Natural killer cell (primary cell): ENCODE measurements around the gene NT5M. TPM values are rescaled to one million over a fixed set of nuclear protein-coding genes. Genes with fewer than 3 reads are reported as not detected.

Source experiments
- ATAC-seq, 3 donors: fragments of 150-1000 bp in 2 of 3; fragments of 200-7000 bp in 1 of 3; cut with Tn5 transposase; 1 replicate in 1 of 3; 2 replicates in 2 of 3; pipeline ENCODE4 v1.10.0; 2021; ENCODE audit warnings: mild to moderate bottlenecking in 2 of 3, moderate library complexity in 2 of 3
- DNase-seq, 2 donors: peaks; one replicate each; pipeline versions ENCODE4 v3.0.0 to v3.0.0-alpha.2; 2013 to 2021; ENCODE audit warnings: mixed read lengths in 1 of 2
- H3K27ac ChIP-seq: one replicate; pipeline ENCODE4 v1.5.1; 2013; ENCODE audit warnings: mild to moderate bottlenecking, low read length
- H3K27me3 ChIP-seq: one replicate; pipeline ENCODE4 v1.6.1; 2013; ENCODE audit warnings: low read length; ENCODE audit not compliant: control insufficient read depth, insufficient read depth
- H3K36me3 ChIP-seq: one replicate; pipeline ENCODE4 v1.6.1; 2013; ENCODE audit warnings: low read length; ENCODE audit not compliant: control insufficient read depth, insufficient read depth
- H3K4me1 ChIP-seq: one replicate; pipeline ENCODE4 v1.6.1; 2013; ENCODE audit warnings: low read length; ENCODE audit not compliant: control insufficient read depth, insufficient read depth
- H3K4me3 ChIP-seq: one replicate; pipeline ENCODE4 v1.5.1; 2013; ENCODE audit warnings: low read length
- H3K9me3 ChIP-seq: one replicate; pipeline ENCODE4 v1.6.1; 2013; ENCODE audit warnings: low read length; ENCODE audit not compliant: control insufficient read depth, insufficient read depth
- H3K27ac Mint-ChIP-seq, 2 donors: one replicate each; pipeline ENCODE4 v1.8.0; 2022; ENCODE audit warnings: mild to moderate bottlenecking in 2 of 2, mixed read lengths in 2 of 2, moderate library complexity in 1 of 2
- H3K27me3 Mint-ChIP-seq, 2 donors: one replicate each; pipeline ENCODE4 v1.8.0; 2022; ENCODE audit warnings: low read depth in 2 of 2, mixed read lengths in 2 of 2
- H3K36me3 Mint-ChIP-seq: one replicate; pipeline ENCODE4 v1.8.0; 2022; ENCODE audit warnings: mixed read lengths
- H3K4me1 Mint-ChIP-seq, 2 donors: one replicate each; pipeline ENCODE4 v1.8.0; 2022; ENCODE audit warnings: mixed read lengths in 2 of 2
- H3K4me3 Mint-ChIP-seq: one replicate; pipeline ENCODE4 v1.8.0; 2022; ENCODE audit warnings: mild to moderate bottlenecking, moderate library complexity, mixed read lengths
- H3K9me3 Mint-ChIP-seq, 2 donors: one replicate each; pipeline ENCODE4 v1.8.0; 2022; ENCODE audit warnings: mixed read lengths in 2 of 2
- CTCF ChIP-seq: fragments of 200-600 bp; IDR thresholded peaks from one replicate; pipeline ENCODE4 v1.8.0; 2022; ENCODE audit warnings: antibody characterized with exemption
- WGBS: methylation state at CpG from one replicate; pipeline ENCODE4 v1.1.7; 2013; ENCODE audit warnings: missing lambda C conversion rate; ENCODE audit not compliant: insufficient coverage; 5-methylcytosine and 5-hydroxymethylcytosine counted together
- intact Hi-C: fragments of 100-400 bp; cut with micrococcal nuclease; formaldehyde crosslinking; loops from one replicate; pipeline ENCODE4 v1.14.2; 2022
- total RNA-seq, 4 donors: library from RNA; stranded (reverse); fragments of 120-200 nt in 1 of 4; gene quantifications; one replicate each; pipeline versions ENCODE4 v1.2.3 to v1.2.4, GENCODE V29; 2013 to 2022

NT5M gene
- total RNA-seq, 3 donors from 2014 or later (not counting 1 experiment from before 2014, with no cell fraction given), result 3.5 to 4.4 (median 4.1) TPM

GRCh38 chr17:17289701-17290100 is 13.5 kb upstream of the NT5M start:
- WGBS, result 78% methylated on average over 5 of the region's 7 CpGs
- H3K27me3 Mint-ChIP-seq, result no peaks in the 10 kb centered on the region
- no peaks in the 10 kb centered on the region for H3K36me3 Mint-ChIP-seq
- H3K4me3 Mint-ChIP-seq, result no peak overlapping the region
- Histone ChIP-seq H3K9me3 (no peaks in the 10 kb centered on the region), H3K4me3 (no peak overlapping the region), H3K36me3 (no peaks in the 10 kb centered on the region), H3K4me1 (no peaks in the 10 kb centered on the region), H3K27me3 (no peaks in the 10 kb centered on the region), H3K27ac (no peak overlapping the region)
- intact Hi-C loops, result no loop called here
- no peaks in the 10 kb centered on the region for H3K4me1 Mint-ChIP-seq
- no peaks in the 10 kb centered on the region for H3K9me3 Mint-ChIP-seq
- no peak overlapping the region for H3K27ac Mint-ChIP-seq
- TF ChIP-seq CTCF, result no peak
- ATAC-seq, result no peak
- no peak for DNase-seq

- peaks cover 2 to 3% of the 10 kb centered on the region in 2 donors for H3K4me1 Mint-ChIP-seq
- H3K27me3 Mint-ChIP-seq, result peaks cover 4 to 9% of the 10 kb centered on the region in 2 donors
- H3K27ac Mint-ChIP-seq, result no peak overlapping the region
- Histone ChIP-seq H3K9me3 (no peaks in the 10 kb centered on the region), H3K36me3 (no peaks in the 10 kb centered on the region), H3K27me3 (no peaks in the 10 kb centered on the region), H3K4me1 (no peaks in the 10 kb centered on the region), H3K27ac (no peak overlapping the region), H3K4me3 (no peak overlapping the region)
- no peak for TF ChIP-seq CTCF
- H3K4me3 Mint-ChIP-seq, result no peak overlapping the region
- WGBS, result 94% methylated on average over 4 of the region's 4 CpGs
- intact Hi-C loops, result no loop called here
- ATAC-seq (no peak), DNase-seq (no peak)
- no peaks in the 10 kb centered on the region for H3K9me3 Mint-ChIP-seq
- no peaks in the 10 kb centered on the region for H3K36me3 Mint-ChIP-seq
These were observed 8.0 kb upstream of the NT5M start for GRCh38 chr17:17295141-17295540.

GRCh38 chr17:17297217-17297616 is 6.0 kb upstream of the NT5M start:
- no peak overlapping the region for H3K27ac ChIP-seq
- no peaks in the 10 kb centered on the region for H3K9me3 ChIP-seq
- H3K27me3 ChIP-seq, result no peaks in the 10 kb centered on the region
- H3K4me1 ChIP-seq, result peaks cover 9% of the 10 kb centered on the region
- WGBS, result 99% methylated on average over 3 of the region's 3 CpGs
- Mint-ChIP-seq H3K27ac (no peak overlapping the region), H3K4me1 (peaks cover 5 to 8% of the 10 kb centered on the region in 2 donors), H3K4me3 (no peak overlapping the region), H3K36me3 (no peaks in the 10 kb centered on the region), H3K9me3 (no peaks in the 10 kb centered on the region), H3K27me3 (peaks cover 5 to 11% of the 10 kb centered on the region in 2 donors)
- TF ChIP-seq CTCF, result no peak
- no peak overlapping the region for H3K4me3 ChIP-seq
- H3K36me3 ChIP-seq, result no peaks in the 10 kb centered on the region
- ATAC-seq, result no peak
- DNase-seq, result no peak
- intact Hi-C loops, result no loop called here

GRCh38 chr17:17298108-17298507 is 5.1 kb upstream of the NT5M start:
- H3K4me3 Mint-ChIP-seq, result no peak overlapping the region
- Histone ChIP-seq H3K27me3 (no peaks in the 10 kb centered on the region), H3K27ac (no peak overlapping the region), H3K4me1 (peaks cover 15% of the 10 kb centered on the region), H3K9me3 (no peaks in the 10 kb centered on the region), H3K36me3 (no peaks in the 10 kb centered on the region), H3K4me3 (no peak overlapping the region)
- intact Hi-C loops, result no loop called here
- H3K27ac Mint-ChIP-seq, result no peak overlapping the region
- no peaks in the 10 kb centered on the region for H3K9me3 Mint-ChIP-seq
- ATAC-seq (no peak), DNase-seq (no peak)
- no peaks in the 10 kb centered on the region for H3K36me3 Mint-ChIP-seq
- WGBS, result 100% methylated on average over 1 of the region's 3 CpGs
- no peak for TF ChIP-seq CTCF
- peaks cover 5 to 11% of the 10 kb centered on the region in 2 donors for H3K27me3 Mint-ChIP-seq
- H3K4me1 Mint-ChIP-seq, result peaks cover 9 to 13% of the 10 kb centered on the region in 2 donors
